Measurements from ENCODE around the gene CTNND2.

The CTNND2 gene

DNA sequence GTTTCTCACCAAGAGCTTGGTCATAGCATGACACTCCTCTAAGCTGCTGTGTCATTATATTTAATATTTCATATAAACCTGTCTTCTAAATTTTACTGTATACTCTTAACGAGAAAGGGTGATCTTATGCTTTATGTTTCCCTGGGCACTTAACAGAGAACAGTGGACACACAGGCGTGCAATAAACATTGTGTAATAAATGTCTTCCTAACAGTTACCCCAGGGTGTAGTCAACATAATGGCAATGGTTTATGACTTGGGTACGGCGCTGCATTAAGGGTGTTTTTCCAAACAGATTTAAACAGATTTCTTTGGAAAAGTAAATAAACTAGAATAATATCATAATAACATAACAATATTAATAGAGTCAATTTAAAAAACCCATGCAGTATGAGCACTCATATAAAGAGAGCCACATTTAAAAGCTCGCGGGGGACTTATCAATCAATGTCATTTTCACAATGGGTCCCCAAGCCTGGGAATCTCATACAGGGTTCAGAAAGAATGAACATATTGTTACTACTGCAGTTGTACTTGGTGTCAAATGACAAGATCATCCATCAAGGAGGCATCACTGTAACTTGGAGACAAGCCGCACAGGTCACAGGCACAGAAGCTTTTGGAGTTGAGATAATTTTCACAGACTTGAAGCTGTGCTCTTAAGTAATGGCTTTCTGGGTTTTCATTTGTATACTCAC, 376.4 kb downstream of the CTNND2 start:
- DNase-seq (ENCODE audit: low read depth in 1 of 2, low spot score in 1 of 2): no peak

DNA sequence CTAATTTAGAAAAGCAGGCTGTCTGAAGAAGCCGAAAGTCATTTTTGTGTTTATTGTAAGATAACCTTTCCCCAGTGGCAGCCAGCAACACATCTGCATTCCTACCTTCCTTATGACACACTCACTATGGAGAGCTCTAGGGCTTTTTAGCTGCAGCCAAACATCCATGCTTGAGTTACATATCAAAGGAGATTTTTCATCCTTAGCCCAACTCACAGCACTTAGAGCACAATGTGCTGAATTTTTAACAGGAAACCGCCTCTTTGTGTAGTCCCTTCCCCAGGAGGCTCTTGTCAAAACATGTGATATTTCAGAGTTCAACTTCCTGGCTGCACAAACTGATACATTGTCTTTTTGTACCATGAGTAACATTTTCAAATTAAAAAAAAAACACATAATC, 379.2 kb downstream of the CTNND2 start:
- no peak for DNase-seq (ENCODE audit: low read depth in 1 of 2, low spot score in 1 of 2)

DNA sequence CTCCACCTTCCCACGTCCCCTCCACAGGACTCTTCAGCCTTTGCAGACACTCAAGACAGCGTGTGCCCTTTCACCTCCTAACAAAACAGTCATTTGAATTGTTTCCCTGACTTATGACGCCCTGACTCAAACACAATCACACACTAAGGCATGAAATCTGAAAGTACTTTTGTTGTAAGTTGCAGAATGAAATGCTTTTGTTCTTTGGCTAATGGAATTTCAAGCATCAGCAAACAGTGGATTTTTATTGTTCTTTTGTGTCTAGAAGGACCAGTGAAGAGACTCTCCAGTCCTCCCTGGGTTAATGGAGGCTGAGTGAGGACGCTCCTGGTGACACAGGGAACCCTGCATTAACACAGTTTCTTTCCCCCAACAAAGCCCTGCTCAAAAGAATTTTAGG, 380.1 kb downstream of the CTNND2 start:
- no peak for DNase-seq (ENCODE audit: low read depth in 1 of 2, low spot score in 1 of 2)

DNA sequence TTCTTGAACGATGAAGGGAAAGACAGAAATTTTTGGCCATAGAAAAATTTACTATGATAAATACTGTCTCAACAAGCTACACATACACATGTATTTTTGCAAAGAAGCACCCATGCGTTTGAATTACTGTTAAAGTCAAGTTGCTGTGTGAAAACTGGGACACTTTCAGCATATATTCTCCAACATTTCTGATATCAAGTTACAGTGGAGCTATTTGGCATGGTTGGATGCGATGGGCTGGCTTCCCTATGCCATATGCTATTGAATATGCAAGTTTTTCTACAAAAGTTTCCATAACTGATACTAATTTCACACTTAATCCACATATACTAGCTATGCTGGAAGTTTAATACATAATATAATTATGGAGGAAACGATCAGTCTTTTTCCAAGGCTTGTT, 381.4 kb downstream of the CTNND2 start:
- DNase-seq (ENCODE audit: low read depth in 1 of 2, low spot score in 1 of 2): no peak

DNA sequence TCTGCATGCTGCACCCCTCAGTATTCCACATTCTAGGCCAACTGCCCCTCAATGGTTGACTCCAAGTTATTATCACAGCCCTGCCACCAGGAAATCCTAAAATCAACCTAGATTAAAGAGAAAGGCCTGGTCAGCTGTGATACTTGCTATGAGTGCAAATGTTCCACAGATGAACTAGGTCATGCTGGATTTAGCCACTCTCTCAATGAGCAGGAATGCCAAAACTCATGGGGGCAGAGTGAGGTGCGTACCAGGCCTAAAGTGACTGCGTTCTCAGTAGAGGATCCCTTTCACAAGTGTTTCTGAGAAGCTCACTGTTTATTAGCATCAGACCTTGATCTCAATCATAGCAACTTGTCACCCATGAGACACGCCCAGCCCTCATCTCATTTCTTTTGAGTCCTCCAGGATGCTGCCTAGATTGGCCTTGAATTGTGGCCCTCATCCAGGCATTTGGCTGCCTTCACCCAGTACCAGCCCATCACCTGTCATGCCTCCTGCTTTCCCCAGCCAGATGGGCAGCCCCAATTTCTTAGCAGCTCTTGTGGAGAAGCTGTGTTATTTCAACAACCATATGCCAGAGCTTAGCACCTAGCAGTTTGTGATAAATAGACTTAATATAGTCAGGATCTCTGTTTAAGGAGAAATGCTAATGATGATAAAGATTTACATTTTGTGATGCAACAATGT, 383.9 kb downstream of the CTNND2 start:
- DNase-seq (ENCODE audit: low read depth in 1 of 2, low spot score in 1 of 2): no peak

DNA sequence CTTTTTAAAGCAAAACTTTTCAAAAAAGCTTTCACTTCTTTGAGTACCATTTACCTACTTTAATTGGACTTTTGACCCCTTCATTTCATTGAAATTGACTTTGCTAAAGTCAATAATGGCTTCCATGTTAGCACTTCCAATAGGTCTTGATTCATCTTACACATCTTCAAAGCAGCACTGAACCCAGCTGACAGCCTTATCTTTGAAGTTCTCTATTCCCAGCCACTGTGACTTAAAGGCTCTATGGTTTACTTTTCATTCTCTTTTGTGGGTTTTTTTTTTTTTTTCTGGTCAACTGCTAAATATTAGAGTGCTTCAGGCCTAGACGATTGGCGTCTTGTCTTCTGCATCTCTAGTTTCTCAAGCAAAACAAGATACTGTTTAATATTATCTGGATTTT, 385.0 kb downstream of the CTNND2 start:
- no peak for DNase-seq (ENCODE audit: low read depth in 1 of 2, low spot score in 1 of 2)

DNA sequence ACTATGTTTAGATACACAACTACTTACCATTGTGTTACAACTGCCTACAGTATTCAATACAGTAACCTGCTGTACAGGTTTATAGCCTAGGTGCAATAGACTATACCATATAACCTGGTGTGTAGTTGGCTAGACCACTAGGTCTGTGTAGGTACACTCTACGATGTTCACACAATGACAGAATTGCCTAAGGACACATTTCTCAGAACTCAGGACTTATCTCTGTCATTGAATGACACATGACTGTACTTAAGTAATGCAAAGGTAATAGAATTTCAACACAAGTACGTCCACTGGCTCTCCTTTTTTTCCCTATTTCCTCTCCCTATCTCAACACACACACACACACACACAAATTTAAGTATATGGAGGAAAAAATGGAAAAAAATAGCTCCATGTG, 385.6 kb downstream of the CTNND2 start:
- DNase-seq (ENCODE audit: low read depth in 1 of 2, low spot score in 1 of 2): no peak

DNA sequence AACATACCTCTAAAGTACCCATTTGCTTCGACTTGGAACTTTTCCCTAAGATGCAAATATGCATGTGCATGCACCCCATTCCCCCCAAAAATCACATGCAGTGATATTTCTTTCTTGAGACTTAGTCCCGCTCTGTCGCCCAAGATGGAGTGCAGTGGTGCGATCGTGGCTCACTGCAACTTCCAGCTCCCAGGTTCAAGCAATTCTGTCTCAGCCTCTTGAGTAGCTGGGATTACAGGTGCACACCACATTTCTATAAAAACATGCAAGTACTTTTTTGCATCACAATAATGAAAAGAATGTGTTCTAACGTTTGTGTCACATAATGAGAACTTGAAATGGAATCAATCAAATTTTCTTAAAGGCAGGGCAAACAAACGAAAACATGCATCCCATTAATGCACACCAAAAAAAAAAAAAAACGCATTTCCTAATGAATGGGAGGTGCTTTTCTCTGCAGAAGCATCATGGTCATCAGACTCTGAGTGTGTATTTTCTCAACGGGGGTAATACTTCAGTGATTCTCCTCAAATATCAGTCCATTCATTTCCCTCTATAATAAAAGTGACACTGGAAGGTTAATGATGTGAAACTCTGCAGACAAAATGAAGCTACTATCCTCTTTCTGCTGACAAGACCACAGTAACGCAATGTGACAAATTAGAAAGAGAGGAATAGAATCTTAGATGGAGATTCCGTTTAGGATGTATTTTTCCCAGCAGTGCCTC, 389.4 kb downstream of the CTNND2 start:
- no peak for DNase-seq (ENCODE audit: low read depth in 1 of 2, low spot score in 1 of 2)

DNA sequence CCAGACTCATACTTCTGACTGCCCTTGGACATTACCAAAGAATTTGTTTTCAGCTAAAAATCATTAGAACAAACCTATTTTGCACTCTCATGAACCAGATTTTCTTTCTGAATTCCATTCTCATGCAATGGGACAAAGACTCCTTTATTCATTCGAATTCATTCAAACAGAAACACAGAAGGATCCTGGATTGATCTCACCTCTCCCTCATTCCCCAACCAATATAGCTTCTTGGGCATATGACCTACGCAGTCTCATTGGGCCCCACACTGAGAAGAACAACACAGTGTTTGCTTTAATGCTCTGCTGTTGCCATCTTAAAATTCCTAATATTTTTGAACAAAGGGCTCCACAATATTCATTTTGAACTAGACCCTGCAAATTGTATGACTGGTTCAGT, 392.4 kb downstream of the CTNND2 start:
- no peak for DNase-seq (ENCODE audit: low read depth in 1 of 2, low spot score in 1 of 2)

DNA sequence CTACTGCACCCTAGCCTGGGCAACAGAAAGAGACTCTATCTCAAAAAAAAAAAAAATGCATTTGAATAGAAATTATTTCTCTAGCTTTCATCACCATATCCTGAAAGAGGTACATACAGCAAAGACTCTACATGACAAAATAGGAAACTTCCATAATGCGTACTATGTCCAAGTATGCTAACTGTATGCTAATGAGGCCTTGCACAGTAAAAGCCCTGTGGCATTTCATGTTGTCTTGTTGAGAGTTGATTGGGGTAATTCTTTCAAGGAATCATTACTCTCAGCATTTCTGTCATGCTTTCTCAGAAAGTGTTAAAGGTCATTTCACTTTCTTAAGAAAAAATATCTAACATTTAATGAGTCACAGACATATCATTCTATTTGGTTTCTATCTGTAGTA, 393.4 kb downstream of the CTNND2 start:
- DNase-seq (ENCODE audit: low read depth in 1 of 2, low spot score in 1 of 2): no peak

DNA sequence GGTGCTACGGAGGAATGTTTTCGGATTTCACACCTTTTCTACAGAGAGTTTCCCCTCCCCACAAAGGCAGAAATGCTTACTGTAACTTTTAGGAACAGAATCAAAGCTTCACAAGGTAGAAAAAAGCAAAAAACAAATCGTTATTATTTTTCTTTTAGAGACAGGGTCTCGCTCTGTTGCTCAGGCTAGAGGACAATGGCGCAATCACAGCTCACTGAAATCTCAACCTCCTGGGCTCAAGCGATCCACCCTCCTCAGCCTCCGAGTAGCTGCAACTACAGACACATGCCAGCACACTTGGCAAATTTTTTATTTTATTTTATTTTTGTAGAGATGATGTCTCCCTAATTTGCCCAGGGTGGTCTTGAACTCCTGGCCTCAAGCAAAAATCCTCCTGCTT, 394.5 kb downstream of the CTNND2 start:
- DNase-seq (ENCODE audit: low read depth in 1 of 2, low spot score in 1 of 2): no peak

DNA sequence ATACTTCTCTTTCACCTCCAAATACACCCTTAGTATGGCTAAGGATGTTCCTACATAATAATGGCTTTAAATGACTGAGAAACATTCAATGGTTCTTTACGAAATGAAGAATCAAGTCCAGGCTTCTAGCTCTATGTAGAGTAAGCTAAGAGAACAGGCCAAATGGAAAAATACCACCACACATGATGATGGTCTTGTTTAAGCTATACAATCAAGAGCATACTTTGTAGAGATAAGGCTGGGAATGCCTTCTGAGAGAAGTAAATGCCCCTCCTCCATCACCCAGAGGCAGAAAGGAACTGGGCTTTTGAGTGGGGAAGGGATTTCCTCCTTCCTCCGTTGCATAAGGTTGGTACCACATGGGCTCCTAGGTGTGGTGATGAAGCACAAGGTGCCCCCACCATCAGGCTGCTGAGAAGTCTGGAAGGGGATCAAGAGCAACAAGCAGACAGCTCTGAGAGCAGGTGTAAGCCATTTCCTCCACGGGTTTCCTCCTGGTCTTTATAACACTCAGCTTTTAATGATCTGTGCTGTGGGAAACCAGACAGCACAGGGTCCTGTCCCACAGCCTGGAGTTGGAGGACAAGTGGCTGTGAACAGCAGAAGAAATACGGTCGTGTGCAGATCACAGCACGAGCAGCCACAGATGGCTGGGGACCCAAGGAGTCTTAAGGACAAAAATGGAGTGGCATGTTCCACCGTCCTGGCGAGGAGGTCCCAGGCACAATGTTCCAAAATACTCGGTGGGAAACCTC, 396.9 kb downstream of the CTNND2 start:
- no peak for DNase-seq (ENCODE audit: low read depth in 1 of 2, low spot score in 1 of 2)

DNA sequence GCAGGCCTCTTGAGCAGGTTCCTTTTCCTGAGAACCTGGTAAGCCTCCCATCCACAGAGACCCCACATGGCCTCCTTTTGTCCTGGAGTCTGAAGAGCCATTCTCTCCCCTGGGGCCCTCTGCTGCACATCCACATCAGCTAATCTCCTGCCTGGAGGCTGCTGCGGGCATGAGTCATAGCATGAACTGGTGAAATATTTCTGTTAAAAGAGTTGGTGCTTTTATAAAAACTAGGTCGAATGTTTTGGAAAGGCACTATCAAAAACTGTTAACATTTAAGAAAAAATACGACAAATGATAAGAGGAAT, 399.4 kb downstream of the CTNND2 start:
- no peak for DNase-seq (ENCODE audit: low read depth in 1 of 2, low spot score in 1 of 2)

DNA sequence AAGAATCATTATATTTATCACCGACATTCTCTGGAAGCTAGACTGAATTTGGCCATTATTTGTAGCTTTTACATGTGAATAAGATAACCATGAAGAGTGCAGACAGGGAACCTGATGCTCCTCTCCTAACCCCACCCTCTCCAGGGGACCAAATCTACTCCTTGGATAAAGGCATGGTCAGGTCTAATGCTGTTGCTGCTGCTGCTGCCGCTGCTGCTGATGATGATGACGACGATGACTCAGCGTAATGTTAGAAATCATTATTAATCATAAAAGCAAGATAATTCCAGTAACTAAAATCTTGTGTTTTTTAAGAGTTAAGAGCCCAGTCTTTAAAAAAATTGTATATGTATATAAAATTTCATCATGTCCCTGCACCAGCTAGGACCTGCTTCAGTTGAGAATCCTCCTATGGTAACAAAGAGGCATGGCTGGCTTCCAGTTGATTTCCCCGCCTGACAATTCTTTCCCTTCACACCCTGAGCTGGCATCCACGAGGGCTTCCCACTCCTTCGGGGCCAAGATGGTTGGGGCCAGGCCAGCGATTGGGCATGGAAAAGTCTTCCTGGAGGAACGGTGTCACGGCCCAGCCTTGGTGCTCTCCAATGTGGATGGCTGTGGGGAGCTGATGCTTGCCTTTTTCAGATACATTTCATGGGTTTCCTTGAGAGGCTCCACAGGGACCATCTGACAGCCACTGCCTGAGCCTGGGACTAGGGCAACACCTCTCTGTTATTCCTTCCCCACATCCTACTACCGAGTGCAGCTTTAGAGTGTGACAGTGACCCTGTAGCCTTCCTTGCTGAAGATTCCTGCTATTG, 400.0 kb downstream of the CTNND2 start:
- no peak for DNase-seq (ENCODE audit: low read depth in 1 of 2, low spot score in 1 of 2)

DNA sequence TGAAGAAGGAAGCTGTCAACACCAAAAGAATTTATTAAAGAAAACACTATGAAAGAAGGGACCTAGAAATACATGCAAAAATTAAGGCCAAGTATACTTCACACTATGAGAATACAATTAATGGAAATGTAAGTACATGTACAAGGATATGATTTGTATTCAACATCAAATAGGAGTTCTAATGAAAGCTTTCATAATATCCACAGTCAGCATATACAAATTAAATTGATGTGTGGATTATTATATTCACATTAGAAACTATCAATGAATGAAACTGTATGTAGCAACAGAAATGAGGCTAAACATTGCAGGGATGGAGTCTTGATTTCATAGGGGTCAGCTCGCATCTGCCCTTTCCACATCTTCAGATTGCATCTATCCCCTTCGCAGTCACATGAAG, 401.5 kb downstream of the CTNND2 start:
- no peak for DNase-seq (ENCODE audit: low read depth in 1 of 2, low spot score in 1 of 2)

DNA sequence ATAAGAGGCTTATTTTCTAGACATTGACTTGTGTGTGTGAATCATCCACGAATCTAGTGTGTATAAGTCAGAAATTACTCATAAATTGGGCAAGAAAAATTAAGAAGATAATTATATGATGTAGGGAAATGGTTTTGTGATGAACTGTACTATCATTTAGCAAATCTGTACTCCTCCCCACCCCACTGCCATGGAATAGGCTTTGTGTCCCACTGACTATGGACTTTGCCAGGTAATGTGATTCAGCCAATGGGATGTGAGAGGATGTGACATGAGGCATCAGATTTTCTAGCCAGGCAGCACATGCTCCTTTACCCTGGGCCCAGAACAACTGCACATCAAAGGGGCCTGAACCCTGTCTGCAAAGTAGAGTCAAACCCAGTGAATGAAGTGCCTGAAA, 406.6 kb downstream of the CTNND2 start:
- DNase-seq (ENCODE audit: low read depth in 1 of 2, low spot score in 1 of 2): no peak

DNA sequence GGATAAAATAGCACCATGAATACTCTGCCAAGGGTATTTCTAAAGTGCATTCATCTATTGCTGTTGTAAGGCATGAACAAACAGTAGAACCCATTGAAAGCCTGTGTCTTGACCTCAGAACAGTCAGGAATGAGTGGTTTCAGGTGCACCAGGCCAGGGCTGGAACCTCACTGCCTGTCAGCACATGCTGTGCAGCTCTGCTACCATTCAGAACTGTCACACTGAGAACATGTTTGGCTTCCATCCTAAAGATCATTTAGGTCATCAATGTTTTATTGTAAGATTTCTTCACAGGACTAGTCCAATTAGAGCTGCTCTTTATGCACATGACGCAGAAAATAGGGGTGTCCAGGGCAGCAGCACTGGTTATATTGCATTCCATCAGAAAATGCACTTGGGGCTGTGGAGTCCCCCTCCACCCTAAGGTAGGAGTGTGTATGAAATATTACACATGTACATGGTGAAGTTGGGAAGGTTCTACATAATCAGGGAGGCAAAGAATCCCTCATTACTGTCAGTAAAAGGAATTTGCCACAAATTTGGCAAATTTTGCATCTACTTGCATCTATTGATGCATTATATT, 408.0 kb downstream of the CTNND2 start:
- no peak for DNase-seq (ENCODE audit: low read depth in 1 of 2, low spot score in 1 of 2)

DNA sequence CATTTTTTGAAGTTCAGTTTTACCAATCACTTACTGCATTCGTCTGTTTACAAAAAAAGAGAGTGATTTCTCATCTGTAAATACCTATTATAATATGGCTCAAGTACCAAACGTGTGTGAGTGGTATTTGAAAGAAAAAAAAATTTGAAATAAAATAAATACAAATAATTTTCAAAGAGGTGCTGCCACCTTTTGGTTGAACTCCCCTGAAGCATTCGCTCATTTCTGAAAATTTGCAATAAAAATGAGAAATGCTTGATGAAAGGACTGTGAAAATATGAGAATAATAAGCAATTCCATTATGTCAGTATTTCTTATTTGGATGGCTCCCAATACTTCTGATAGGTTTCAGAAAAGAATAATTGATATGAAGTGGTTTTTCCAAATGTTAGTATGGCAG, 409.9 kb downstream of the CTNND2 start:
- no peak for DNase-seq (ENCODE audit: low read depth in 1 of 2, low spot score in 1 of 2)

DNA sequence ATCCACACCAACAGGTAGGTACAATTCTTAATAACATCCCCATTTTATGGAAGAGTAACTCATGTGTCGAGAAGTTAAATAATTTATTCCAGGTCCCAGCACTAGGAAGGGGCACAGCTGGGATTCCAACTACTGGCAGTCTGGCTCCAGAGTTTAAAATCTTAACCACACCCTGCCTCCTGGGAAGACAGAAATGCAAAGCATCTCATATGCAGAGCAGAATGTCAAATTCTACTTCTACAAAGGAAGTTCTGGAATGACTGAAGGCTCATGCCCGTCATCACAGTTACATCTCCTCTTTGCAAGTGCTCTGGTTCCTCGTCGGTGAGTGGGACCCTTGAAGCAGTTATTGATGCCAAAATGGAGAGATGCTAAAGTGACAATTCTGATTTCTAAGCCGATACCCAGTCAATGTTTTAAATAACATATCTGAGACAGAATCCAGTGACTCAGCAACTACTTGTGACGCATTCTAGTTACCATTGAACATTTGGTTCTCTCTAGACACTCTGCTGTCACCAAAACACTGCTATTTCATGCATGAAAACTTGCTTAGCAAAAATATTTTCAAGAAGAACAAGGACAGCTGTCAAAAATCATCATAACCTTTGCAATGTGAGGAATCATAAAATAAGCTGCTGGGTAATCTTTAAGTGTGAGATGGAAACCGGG, 412.7 kb downstream of the CTNND2 start:
- DNase-seq (ENCODE audit: low read depth in 1 of 2, low spot score in 1 of 2): no peak

DNA sequence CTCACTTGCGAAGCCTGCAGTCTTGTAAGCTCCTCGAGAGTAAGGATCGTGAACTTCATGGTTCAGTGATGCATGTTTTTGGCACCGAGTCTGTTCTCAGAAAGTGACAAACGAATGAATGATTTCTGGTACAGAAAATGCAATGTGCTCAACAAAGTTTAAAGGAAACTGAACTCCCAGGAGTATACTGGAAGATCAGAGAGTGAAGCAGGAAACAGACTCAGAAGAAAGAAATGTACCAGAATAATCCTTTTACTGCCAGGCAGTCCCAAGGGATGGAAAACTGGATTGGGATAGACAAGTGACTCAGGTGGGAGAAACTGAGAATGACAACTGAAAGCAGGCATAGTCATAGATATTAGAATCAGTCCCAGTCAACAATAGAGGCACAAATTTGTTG, 420.6 kb downstream of the CTNND2 start:
- no peak for DNase-seq (ENCODE audit: low read depth in 1 of 2, low spot score in 1 of 2)
